GM12878 (cell line): ENCODE measurements around the gene ANO6. TPM values are rescaled to one million over a fixed set of nuclear protein-coding genes. Genes with fewer than 3 reads are reported as not detected.

Experiments
- ATAC-seq: fragments of 200-7000 bp; cut with Tn5 transposase; 3 replicates; pipeline ENCODE4 v1.9.1; 2020; ENCODE audit warnings: mild to moderate bottlenecking, moderate library complexity
- BruUV-seq: library from RNA; stranded (reverse); fragments of 400-500 nt; replicated peaks from 2 replicates; lab custom pipeline; 2021; lab: Mats Ljungman, UMichigan
- CTCF ChIA-PET: fragments of 300-600 bp; sonication (Branson Sonifier 250); formaldehyde crosslinking; extraction: SDS; loops from one replicate; lab custom pipeline; 2021; ENCODE audit warnings: inconsistent platforms; lab: Yijun Ruan, JAX
- POLR2A ChIA-PET: fragments of 350-600 bp; formaldehyde crosslinking; extraction: SDS; loops from one replicate; lab custom pipeline; 2021; ENCODE audit warnings: inconsistent platforms; lab: Charles Lee
- RAD21 ChIA-PET: fragments of 300-600 bp; sonication (Branson Sonifier 250); formaldehyde crosslinking; loops from one replicate; lab custom pipeline; 2023; ENCODE audit warnings: antibody characterized with exemption; ENCODE audit not compliant: unreplicated experiment; lab: Charles Lee
- SMC1A ChIA-PET: fragments of 300-600 bp; sonication (Branson Sonifier 250); formaldehyde crosslinking; loops from one replicate; lab custom pipeline; 2023; ENCODE audit not compliant: unreplicated experiment, uncharacterized antibody; lab: Charles Lee
- DNase-seq: peaks from one replicate; pipeline ENCODE4 v3.0.0-alpha.2; 2011; ENCODE audit warnings: low read depth, low spot score
- FAIRE-seq: peaks from 3 replicates; lab custom pipeline; 2011; peaks lifted over from hg19 to GRCh38; lab: Jason Lieb, UNC
- H2AFZ ChIP-seq: 2 replicates; pipeline ENCODE4 v1.6.0; 2011; ENCODE audit warnings: low read depth, low read length, control low read depth; ENCODE audit not compliant: control insufficient read depth
- H3K27ac ChIP-seq: 2 replicates; pipeline ENCODE4 v1.5.1; 2011; ENCODE audit warnings: control low read depth; ENCODE audit not compliant: control insufficient read depth, insufficient read depth
- H3K27me3 ChIP-seq, 2 experiments: replicated peaks in 1 of 2; 2 replicates each; pipeline versions ENCODE4 v1.6.0 to v1.6.1; 2011; ENCODE audit warnings: low read length in 1 of 2; ENCODE audit not compliant: control insufficient read depth in 2 of 2, insufficient read depth in 2 of 2
- H3K36me3 ChIP-seq, 2 experiments: 2 replicates each; pipeline ENCODE4 v1.5.1; 2011; ENCODE audit warnings: low read length in 1 of 2; ENCODE audit not compliant: control insufficient read depth in 2 of 2, insufficient read depth in 2 of 2
- H3K4me1 ChIP-seq: 2 replicates; pipeline ENCODE4 v1.6.1; 2011; ENCODE audit warnings: mild to moderate bottlenecking, low read length, moderate library complexity, mixed read lengths; ENCODE audit not compliant: control insufficient read depth, insufficient read depth
- H3K4me2 ChIP-seq: 2 replicates; pipeline ENCODE4 v1.6.0; 2011; ENCODE audit warnings: control low read depth; ENCODE audit not compliant: control insufficient read depth, insufficient read depth
- H3K4me3 ChIP-seq: fragments of 200-600 bp; sonication (generic); 2 replicates; pipeline ENCODE4 v1.5.1; 2016
- H3K79me2 ChIP-seq: 2 replicates; pipeline ENCODE4 v1.6.0; 2011; ENCODE audit warnings: low read length; ENCODE audit not compliant: control insufficient read depth, insufficient read depth
- H3K9ac ChIP-seq: 2 replicates; pipeline ENCODE4 v1.8.0; 2011; ENCODE audit warnings: low read length, control low read depth, mixed read lengths; ENCODE audit not compliant: control insufficient read depth, insufficient read depth
- H3K9me3 ChIP-seq: replicated peaks from 3 replicates; pipeline ENCODE4 v1.5.1; 2011; ENCODE audit warnings: mild to moderate bottlenecking, low read length; ENCODE audit not compliant: control insufficient read depth, insufficient read depth
- H4K20me1 ChIP-seq: 2 replicates; pipeline ENCODE4 v1.6.0; 2011; ENCODE audit not compliant: control insufficient read depth, insufficient read depth
- CBX3 ChIP-seq: fragments of 200-600 bp; sonication (generic); IDR thresholded peaks from 2 replicates; pipeline ENCODE4 v1.6.1; 2016; ENCODE audit warnings: low read depth, borderline replicate concordance
- CEBPZ ChIP-seq: fragments of 150-350 bp; IDR thresholded peaks from 2 replicates; pipeline ENCODE4 v1.6.1; 2016; ENCODE audit warnings: low read depth, low read length
- CREB1 ChIP-seq: IDR thresholded peaks from 2 replicates; pipeline ENCODE4 v1.6.1; 2012; ENCODE audit warnings: low read depth, mild to moderate bottlenecking, inconsistent platforms
- FOXK2 ChIP-seq: fragments of 450-650 bp; IDR thresholded peaks from 2 replicates; pipeline ENCODE4 v1.6.1; 2017; ENCODE audit warnings: mild to moderate bottlenecking, moderate library complexity
- MYB ChIP-seq: fragments of 150-350 bp; IDR thresholded peaks from 2 replicates; pipeline ENCODE4 v1.6.1; 2014; ENCODE audit warnings: mild to moderate bottlenecking, low read depth, low read length, borderline replicate concordance
- NFYB ChIP-seq: IDR thresholded peaks from 2 replicates; pipeline ENCODE4 v1.6.1; 2011; ENCODE audit warnings: low read depth, mild to moderate bottlenecking, low read length, improper control_type of control experiment, moderate library complexity; ENCODE audit not compliant: insufficient read depth
- RAD51 ChIP-seq: fragments of 450-650 bp; IDR thresholded peaks from 2 replicates; pipeline ENCODE4 v1.6.1; 2016; ENCODE audit warnings: moderate library complexity, mild to moderate bottlenecking, inconsistent platforms
- RELB ChIP-seq: fragments of 450-650 bp; IDR thresholded peaks from 2 replicates; pipeline ENCODE4 v1.6.1; 2017; ENCODE audit warnings: low read depth, mild to moderate bottlenecking, moderate library complexity
- TAF1 ChIP-seq: IDR thresholded peaks from 2 replicates; pipeline ENCODE4 v1.6.1; 2011; ENCODE audit warnings: mild to moderate bottlenecking, low read depth, low read length, borderline replicate concordance
- TCF12 ChIP-seq: IDR thresholded peaks from 2 replicates; pipeline ENCODE4 v1.6.1; 2011; ENCODE audit warnings: low read depth, mild to moderate bottlenecking, low read length
- TCF7 ChIP-seq: IDR thresholded peaks from 2 replicates; pipeline ENCODE4 v1.6.1; 2014; ENCODE audit warnings: antibody characterized with exemption, borderline replicate concordance
- ZNF274 ChIP-seq: IDR thresholded peaks from one replicate; pipeline ENCODE4 v1.8.0; 2011; ENCODE audit not compliant: insufficient read length, insufficient read depth
- WGBS: methylation state at CpG from one replicate; pipeline ENCODE4 v1.1.6; 2016; ENCODE audit warnings: low lambda C conversion rate; ENCODE audit not compliant: insufficient replicate concordance, insufficient coverage; ENCODE audit errors: missing lambda C conversion rate; 5-methylcytosine and 5-hydroxymethylcytosine counted together
- in situ Hi-C: fragments of 300-500 bp; cut with MboI; formaldehyde crosslinking; loops from 9 replicates; pipeline ENCODE4 v1.14.3; 2018; ENCODE audit warnings: mixed read lengths
- intact Hi-C: fragments of 100-400 bp; cut with micrococcal nuclease; formaldehyde crosslinking; loops from one replicate; pipeline ENCODE4 v1.14.2; 2022; ENCODE audit not compliant: unreplicated experiment
- polyA plus RNA-seq, 11 experiments: library from polyadenylated mRNA; depleted of rRNA in 4 of 11; unstranded in 6 of 11; stranded (reverse) in 5 of 11; fragments of >200 nt; fragmentation: Nextera tagmentation in 4 of 11; fragmentation: Illumina TruSeq in 1 of 11; extraction: Ambion mirVana in 4 of 11; extraction: Trizol in 1 of 11; gene quantifications; 1 replicate in 1 of 11; 2 replicates in 10 of 11; pipeline versions ENCODE4 v1.2.1 to v1.2.3, GENCODE V29; 2011 to 2016; ENCODE audit warnings: inconsistent platforms in 2 of 11, missing spikeins in 2 of 11, low read depth in 1 of 11
- total RNA-seq, 4 experiments: library from RNA; depleted of rRNA in 3 of 4; stranded (reverse); fragments of >200 nt in 3 of 4; fragmentation: Illumina TruSeq in 1 of 4; extraction: Trizol in 1 of 4; gene quantifications; 2 replicates each; pipeline versions ENCODE4 v1.2.1 to v1.2.3, GENCODE V29; 2013 to 2021
- TF ChIP-seq, protein P1 (sequence below): fragments of 450-650 bp; formaldehyde crosslinking; IDR thresholded peaks from 2 replicates; pipeline ENCODE4 v1.4.0; 2022; ENCODE audit warnings: mild to moderate bottlenecking, moderate library complexity
- TF ChIP-seq, protein P2 (sequence below): fragments of 450-650 bp; conservative IDR thresholded peaks from 2 replicates; pipeline ENCODE4 v1.6.1; 2017; ENCODE audit warnings: mild to moderate bottlenecking, moderate library complexity

ANO6 gene
- total and polyA plus RNA-seq, 10 of the 15 experiments (the other 5 are each of a cell fraction or from before 2014, with no cell fraction given): 4.6 to 30.3 (median 26.0) TPM

- TF ChIP-seq CEBPZ (no peak), MYB (no peak), TAF1 (no peak), CREB1 (no peak), RELB (no peak), FOXK2 (no peak), ZNF274 (no peak)
Observed at GRCh38 chr12:45203767-45204166, 12.1 kb upstream of the ANO6 start (continued).

DNA sequence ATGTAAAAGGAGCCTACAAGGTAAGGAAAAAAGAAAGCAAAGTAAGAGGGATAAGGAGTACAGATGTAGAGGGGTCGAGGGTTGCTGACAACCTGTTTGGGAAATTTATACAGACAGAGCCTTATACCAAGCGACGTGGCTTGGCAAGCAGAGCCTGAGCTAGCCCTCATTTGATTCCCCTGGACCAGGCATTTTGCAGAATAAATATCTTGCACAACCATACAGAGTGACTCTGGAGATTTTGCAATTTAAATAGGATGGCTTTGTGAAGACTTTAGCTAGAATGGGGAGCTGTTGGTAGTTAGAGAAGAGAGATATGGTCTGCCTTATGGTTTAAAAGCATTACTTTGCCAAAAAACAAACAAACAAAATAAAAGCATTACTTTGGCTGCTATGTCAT, 11.1 kb upstream of the ANO6 start:
- H3K9ac ChIP-seq: no peak overlapping the region
- ATAC-seq (no peak), FAIRE-seq (no peak), DNase-seq (no peak)
- H3K27me3 ChIP-seq: no peaks in the 10 kb centered on the region
- WGBS: 98% methylated on average over 3 of the region's 3 CpGs
- peaks cover 3% of the 10 kb centered on the region for H3K4me1 ChIP-seq
- H3K4me2 ChIP-seq: no peak overlapping the region
- H3K79me2 ChIP-seq: no peaks in the 10 kb centered on the region
- ChIA-PET SMC1A (interaction anchor here (1.2 to 1.5 kb wide), 2 partner anchors 15 to 17 kb away, joined by 3 to 5 read pairs; no protein-coding TSS in a partner anchor), CTCF (interaction anchor here (1.0 kb wide), 1 partner anchor 74 kb away, joined by 3 read pairs; no protein-coding TSS in a partner anchor), RAD21 (no interaction called here), POLR2A (no interaction called here)
- BruUV-seq: no TSS peak
- H3K27ac ChIP-seq: no peak overlapping the region
- intact Hi-C loops (no loop called here), in situ Hi-C loops (no loop called here)
- H3K36me3 ChIP-seq: no peaks in the 10 kb centered on the region
- H3K4me3 ChIP-seq: no peak overlapping the region
- H2AFZ ChIP-seq: no peak overlapping the region
- no peaks in the 10 kb centered on the region for H4K20me1 ChIP-seq
- no peaks in the 10 kb centered on the region for H3K9me3 ChIP-seq
- TF ChIP-seq CBX3: no peak
- TF ChIP-seq RAD51: no peak
- TF ChIP-seq, protein P1, sequence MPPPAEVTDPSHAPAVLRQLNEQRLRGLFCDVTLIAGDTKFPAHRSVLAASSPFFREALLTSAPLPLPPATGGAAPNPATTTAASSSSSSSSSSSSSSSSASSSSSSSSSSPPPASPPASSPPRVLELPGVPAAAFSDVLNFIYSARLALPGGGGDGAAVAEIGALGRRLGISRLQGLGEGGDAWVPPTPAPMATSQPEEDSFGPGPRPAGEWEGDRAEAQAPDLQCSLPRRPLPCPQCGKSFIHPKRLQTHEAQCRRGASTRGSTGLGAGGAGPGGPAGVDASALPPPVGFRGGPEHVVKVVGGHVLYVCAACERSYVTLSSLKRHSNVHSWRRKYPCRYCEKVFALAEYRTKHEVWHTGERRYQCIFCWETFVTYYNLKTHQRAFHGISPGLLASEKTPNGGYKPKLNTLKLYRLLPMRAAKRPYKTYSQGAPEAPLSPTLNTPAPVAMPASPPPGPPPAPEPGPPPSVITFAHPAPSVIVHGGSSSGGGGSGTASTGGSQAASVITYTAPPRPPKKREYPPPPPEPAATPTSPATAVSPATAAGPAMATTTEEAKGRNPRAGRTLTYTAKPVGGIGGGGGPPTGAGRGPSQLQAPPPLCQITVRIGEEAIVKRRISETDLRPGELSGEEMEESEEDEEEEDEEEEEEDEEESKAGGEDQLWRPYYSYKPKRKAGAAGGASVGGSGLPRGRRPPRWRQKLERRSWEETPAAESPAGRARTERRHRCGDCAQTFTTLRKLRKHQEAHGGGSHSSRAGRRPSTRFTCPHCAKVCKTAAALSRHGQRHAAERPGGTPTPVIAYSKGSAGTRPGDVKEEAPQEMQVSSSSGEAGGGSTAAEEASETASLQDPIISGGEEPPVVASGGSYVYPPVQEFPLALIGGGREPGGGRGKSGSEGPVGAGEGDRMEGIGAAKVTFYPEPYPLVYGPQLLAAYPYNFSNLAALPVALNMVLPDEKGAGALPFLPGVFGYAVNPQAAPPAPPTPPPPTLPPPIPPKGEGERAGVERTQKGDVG: no peak
- TF ChIP-seq, protein P2, sequence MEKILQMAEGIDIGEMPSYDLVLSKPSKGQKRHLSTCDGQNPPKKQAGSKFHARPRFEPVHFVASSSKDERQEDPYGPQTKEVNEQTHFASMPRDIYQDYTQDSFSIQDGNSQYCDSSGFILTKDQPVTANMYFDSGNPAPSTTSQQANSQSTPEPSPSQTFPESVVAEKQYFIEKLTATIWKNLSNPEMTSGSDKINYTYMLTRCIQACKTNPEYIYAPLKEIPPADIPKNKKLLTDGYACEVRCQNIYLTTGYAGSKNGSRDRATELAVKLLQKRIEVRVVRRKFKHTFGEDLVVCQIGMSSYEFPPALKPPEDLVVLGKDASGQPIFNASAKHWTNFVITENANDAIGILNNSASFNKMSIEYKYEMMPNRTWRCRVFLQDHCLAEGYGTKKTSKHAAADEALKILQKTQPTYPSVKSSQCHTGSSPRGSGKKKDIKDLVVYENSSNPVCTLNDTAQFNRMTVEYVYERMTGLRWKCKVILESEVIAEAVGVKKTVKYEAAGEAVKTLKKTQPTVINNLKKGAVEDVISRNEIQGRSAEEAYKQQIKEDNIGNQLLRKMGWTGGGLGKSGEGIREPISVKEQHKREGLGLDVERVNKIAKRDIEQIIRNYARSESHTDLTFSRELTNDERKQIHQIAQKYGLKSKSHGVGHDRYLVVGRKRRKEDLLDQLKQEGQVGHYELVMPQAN: no peak
- no peak for TF ChIP-seq TCF7
- no peak for TF ChIP-seq NFYB
- no peak for TF ChIP-seq TCF12
